Measurements from ENCODE around the gene ACIN1. TPM values are rescaled to one million over a fixed set of nuclear protein-coding genes. Genes with fewer than 3 reads are reported as not detected.
A peak's percentile ranks its signal among the peaks of the same experiment; 100 is the strongest.

ACIN1 gene
- total and polyA plus RNA-seq, 2 of the 13 experiments (the other 11 are each of a cell fraction or from before 2014, with no cell fraction given) = 165 to 183 TPM

DNA sequence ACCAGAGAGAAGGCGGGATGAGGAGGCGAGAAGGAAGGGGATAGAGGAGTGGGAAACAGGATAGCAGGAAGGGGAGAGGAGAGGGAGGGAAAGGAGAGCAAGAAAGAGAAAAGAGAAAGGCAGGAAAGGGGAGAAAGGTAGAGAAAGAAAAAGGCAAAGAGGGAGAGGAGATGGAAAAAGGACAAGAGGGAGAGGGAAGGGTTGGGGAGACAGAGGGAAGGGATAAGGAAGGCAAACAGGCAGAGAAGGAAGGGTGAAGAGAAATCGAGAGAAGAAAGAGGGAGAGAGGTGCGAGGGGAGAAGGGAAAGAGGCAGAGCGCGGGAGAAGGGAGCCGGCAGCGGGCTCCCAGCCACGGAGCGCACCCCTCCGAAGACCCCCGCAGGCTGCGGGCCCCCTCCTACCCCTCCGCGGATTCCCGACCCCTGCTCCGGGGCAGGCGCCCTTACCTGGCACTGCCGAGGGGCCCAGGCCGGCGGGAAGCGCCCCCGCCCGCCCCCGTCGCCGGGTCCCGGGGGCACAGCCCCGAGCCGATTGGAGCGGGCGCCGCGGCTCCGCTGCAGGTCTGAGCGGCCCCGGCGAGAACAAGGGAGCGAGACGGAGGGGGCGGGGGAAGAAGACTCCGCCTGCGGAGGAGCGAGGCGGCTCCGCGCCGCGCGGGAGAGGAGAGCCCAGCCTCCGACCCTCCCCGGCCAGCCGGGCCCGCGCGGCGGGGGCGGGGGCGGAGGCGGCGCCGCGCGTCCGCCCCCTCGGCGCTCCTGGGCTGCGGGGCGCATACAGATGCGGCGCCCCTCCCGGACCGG, 37.8 kb downstream of the ACIN1 start, which contains the start of gene CDH24 (continued):
- TF ChIP-seq, protein P1, sequence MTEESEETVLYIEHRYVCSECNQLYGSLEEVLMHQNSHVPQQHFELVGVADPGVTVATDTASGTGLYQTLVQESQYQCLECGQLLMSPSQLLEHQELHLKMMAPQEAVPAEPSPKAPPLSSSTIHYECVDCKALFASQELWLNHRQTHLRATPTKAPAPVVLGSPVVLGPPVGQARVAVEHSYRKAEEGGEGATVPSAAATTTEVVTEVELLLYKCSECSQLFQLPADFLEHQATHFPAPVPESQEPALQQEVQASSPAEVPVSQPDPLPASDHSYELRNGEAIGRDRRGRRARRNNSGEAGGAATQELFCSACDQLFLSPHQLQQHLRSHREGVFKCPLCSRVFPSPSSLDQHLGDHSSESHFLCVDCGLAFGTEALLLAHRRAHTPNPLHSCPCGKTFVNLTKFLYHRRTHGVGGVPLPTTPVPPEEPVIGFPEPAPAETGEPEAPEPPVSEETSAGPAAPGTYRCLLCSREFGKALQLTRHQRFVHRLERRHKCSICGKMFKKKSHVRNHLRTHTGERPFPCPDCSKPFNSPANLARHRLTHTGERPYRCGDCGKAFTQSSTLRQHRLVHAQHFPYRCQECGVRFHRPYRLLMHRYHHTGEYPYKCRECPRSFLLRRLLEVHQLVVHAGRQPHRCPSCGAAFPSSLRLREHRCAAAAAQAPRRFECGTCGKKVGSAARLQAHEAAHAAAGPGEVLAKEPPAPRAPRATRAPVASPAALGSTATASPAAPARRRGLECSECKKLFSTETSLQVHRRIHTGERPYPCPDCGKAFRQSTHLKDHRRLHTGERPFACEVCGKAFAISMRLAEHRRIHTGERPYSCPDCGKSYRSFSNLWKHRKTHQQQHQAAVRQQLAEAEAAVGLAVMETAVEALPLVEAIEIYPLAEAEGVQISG (CRISPR knock-in tag; IDR thresholded peaks at IDR 0.05) = no peak
- TF ChIP-seq FIP1L1 (IDR thresholded peaks at IDR 0.05; ENCODE audit: borderline replicate concordance, insufficient read depth, low read depth, low read length) = no peak
- no peak for TF ChIP-seq ZNF550 (CRISPR knock-in tag; IDR thresholded peaks at IDR 0.05; ENCODE audit: borderline replicate concordance)
- no peak for TF ChIP-seq ZNF44 (CRISPR knock-in tag; IDR thresholded peaks at IDR 0.05)
- peak; percentile 88 for TF ChIP-seq ZNF282 (IDR thresholded peaks at IDR 0.05; ENCODE audit: partially characterized antibody)
- TF ChIP-seq, protein P2, sequence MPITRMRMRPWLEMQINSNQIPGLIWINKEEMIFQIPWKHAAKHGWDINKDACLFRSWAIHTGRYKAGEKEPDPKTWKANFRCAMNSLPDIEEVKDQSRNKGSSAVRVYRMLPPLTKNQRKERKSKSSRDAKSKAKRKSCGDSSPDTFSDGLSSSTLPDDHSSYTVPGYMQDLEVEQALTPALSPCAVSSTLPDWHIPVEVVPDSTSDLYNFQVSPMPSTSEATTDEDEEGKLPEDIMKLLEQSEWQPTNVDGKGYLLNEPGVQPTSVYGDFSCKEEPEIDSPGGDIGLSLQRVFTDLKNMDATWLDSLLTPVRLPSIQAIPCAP (CRISPR knock-in tag; IDR thresholded peaks at IDR 0.05; ENCODE audit: low read depth) = no peak
- no peak for TF ChIP-seq SNRNP70 (IDR thresholded peaks at IDR 0.05; ENCODE audit: low read depth, low read length)
- TF ChIP-seq, protein P3, sequence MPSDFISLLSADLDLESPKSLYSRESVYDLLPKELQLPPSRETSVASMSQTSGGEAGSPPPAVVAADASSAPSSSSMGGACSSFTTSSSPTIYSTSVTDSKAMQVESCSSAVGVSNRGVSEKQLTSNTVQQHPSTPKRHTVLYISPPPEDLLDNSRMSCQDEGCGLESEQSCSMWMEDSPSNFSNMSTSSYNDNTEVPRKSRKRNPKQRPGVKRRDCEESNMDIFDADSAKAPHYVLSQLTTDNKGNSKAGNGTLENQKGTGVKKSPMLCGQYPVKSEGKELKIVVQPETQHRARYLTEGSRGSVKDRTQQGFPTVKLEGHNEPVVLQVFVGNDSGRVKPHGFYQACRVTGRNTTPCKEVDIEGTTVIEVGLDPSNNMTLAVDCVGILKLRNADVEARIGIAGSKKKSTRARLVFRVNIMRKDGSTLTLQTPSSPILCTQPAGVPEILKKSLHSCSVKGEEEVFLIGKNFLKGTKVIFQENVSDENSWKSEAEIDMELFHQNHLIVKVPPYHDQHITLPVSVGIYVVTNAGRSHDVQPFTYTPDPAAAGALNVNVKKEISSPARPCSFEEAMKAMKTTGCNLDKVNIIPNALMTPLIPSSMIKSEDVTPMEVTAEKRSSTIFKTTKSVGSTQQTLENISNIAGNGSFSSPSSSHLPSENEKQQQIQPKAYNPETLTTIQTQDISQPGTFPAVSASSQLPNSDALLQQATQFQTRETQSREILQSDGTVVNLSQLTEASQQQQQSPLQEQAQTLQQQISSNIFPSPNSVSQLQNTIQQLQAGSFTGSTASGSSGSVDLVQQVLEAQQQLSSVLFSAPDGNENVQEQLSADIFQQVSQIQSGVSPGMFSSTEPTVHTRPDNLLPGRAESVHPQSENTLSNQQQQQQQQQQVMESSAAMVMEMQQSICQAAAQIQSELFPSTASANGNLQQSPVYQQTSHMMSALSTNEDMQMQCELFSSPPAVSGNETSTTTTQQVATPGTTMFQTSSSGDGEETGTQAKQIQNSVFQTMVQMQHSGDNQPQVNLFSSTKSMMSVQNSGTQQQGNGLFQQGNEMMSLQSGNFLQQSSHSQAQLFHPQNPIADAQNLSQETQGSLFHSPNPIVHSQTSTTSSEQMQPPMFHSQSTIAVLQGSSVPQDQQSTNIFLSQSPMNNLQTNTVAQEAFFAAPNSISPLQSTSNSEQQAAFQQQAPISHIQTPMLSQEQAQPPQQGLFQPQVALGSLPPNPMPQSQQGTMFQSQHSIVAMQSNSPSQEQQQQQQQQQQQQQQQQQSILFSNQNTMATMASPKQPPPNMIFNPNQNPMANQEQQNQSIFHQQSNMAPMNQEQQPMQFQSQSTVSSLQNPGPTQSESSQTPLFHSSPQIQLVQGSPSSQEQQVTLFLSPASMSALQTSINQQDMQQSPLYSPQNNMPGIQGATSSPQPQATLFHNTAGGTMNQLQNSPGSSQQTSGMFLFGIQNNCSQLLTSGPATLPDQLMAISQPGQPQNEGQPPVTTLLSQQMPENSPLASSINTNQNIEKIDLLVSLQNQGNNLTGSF (CRISPR knock-in tag; IDR thresholded peaks at IDR 0.05) = peak; percentile 42; the same call in 1 of the 2 replicates
- TF ChIP-seq BRCA1 (CRISPR knock-in tag; IDR thresholded peaks at IDR 0.05) = no peak
- TF ChIP-seq ZNF678 (CRISPR knock-in tag; IDR thresholded peaks at IDR 0.05) = no peak
- TF ChIP-seq RORA (CRISPR knock-in tag; IDR thresholded peaks at IDR 0.05) = no peak
- no peak for TF ChIP-seq ZNF577 (CRISPR knock-in tag; IDR thresholded peaks at IDR 0.05; ENCODE audit: borderline replicate concordance, low read depth)
- TF ChIP-seq, protein P4, sequence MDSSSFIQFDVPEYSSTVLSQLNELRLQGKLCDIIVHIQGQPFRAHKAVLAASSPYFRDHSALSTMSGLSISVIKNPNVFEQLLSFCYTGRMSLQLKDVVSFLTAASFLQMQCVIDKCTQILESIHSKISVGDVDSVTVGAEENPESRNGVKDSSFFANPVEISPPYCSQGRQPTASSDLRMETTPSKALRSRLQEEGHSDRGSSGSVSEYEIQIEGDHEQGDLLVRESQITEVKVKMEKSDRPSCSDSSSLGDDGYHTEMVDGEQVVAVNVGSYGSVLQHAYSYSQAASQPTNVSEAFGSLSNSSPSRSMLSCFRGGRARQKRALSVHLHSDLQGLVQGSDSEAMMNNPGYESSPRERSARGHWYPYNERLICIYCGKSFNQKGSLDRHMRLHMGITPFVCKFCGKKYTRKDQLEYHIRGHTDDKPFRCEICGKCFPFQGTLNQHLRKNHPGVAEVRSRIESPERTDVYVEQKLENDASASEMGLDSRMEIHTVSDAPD (CRISPR knock-in tag; IDR thresholded peaks at IDR 0.05) = no peak
- no peak for TF ChIP-seq RXRA (CRISPR knock-in tag; IDR thresholded peaks at IDR 0.05)
- TF ChIP-seq ZNF841 (CRISPR knock-in tag; IDR thresholded peaks at IDR 0.05; ENCODE audit: borderline replicate concordance) = no peak
- no peak for TF ChIP-seq POLR2AphosphoS5 (IDR thresholded peaks at IDR 0.05; ENCODE audit: low read depth, low read length)
- TF ChIP-seq ZNF720 (CRISPR knock-in tag; IDR thresholded peaks at IDR 0.05) = no peak
- TF ChIP-seq, protein P5, sequence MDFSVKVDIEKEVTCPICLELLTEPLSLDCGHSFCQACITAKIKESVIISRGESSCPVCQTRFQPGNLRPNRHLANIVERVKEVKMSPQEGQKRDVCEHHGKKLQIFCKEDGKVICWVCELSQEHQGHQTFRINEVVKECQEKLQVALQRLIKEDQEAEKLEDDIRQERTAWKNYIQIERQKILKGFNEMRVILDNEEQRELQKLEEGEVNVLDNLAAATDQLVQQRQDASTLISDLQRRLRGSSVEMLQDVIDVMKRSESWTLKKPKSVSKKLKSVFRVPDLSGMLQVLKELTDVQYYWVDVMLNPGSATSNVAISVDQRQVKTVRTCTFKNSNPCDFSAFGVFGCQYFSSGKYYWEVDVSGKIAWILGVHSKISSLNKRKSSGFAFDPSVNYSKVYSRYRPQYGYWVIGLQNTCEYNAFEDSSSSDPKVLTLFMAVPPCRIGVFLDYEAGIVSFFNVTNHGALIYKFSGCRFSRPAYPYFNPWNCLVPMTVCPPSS (IDR thresholded peaks at IDR 0.05) = peak; percentile 74; the same call in 1 of the 2 replicates

Data from HepG2 (cell line).